ENCODE results near the gene HSD11B2.

- no peak for TF ChIP-seq YY1 (IDR thresholded peaks at IDR 0.05; ENCODE audit: insufficient read depth, insufficient read length)
- no peak for TF ChIP-seq SUZ12 (IDR thresholded peaks at IDR 0.05; ENCODE audit: extremely low read depth, insufficient read depth, insufficient read length)
Observed at GRCh38 chr16:67431775-67432505, 1.0 kb downstream of the HSD11B2 start.

Data from NT2/D1 (cell line).